Mucosa of rectum (tissue), 2 donors: ENCODE data around the gene ANKRD37.
A peak's percentile ranks its signal among the peaks of the same experiment; 100 is the strongest.

Experiments
- H3K27ac ChIP-seq, 2 donors: one replicate each; pipeline ENCODE4 v1.7.0; 2013; ENCODE audit warnings: inconsistent platforms in 2 of 2, low read depth in 2 of 2, low read length in 2 of 2
- H3K27me3 ChIP-seq, 2 donors: one replicate each; pipeline ENCODE4 v1.7.0; 2013; ENCODE audit warnings: low read length in 2 of 2; ENCODE audit not compliant: control insufficient read depth in 2 of 2, insufficient read depth in 2 of 2
- H3K36me3 ChIP-seq, 2 donors: one replicate each; pipeline ENCODE4 v1.7.0; 2013; ENCODE audit warnings: low read length in 2 of 2; ENCODE audit not compliant: control insufficient read depth in 2 of 2, insufficient read depth in 2 of 2
- H3K4me1 ChIP-seq, 2 donors: one replicate each; pipeline ENCODE4 v1.7.0; 2013; ENCODE audit warnings: low read length in 2 of 2, mild to moderate bottlenecking in 1 of 2; ENCODE audit not compliant: control insufficient read depth in 2 of 2, insufficient read depth in 2 of 2
- H3K4me3 ChIP-seq, 2 donors: one replicate each; pipeline ENCODE4 v1.7.0; 2013; ENCODE audit warnings: low read length in 2 of 2
- H3K9ac ChIP-seq, 2 donors: one replicate each; pipeline ENCODE4 v1.7.0; 2013; ENCODE audit warnings: low read length in 2 of 2, low read depth in 1 of 2, mild to moderate bottlenecking in 1 of 2
- H3K9me3 ChIP-seq, 2 donors: one replicate each; pipeline ENCODE4 v1.7.0; 2013; ENCODE audit warnings: low read length in 2 of 2; ENCODE audit not compliant: control insufficient read depth in 2 of 2
- donor health status: healthy.
- donor health status: Normal muscosa, but diverticular disease.

ANKRD37 gene

DNA sequence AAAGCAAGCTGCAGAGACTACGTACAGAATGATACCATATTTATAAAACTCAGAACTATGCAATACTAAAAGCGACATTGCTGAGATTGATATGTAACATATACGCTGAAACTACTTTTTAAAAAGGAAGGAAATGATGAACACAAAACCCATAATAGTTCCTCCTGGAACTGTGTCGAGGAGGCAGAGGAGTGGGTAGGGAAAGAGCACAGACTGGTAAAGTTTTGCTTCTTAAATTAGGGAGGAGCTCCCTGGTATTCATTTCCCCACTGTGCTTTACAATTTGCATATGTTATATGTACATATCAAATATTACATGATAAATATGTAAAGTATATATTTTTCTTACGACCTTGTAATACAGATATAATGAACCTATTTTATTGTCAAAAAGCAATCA is 15.2 kb downstream of the ANKRD37 start:
- H3K4me1 ChIP-seq = peaks cover 0 to 3% of the 10 kb centered on the region in 2 donors
- H3K27ac ChIP-seq = no peak overlapping the region
- no peaks in the 10 kb centered on the region for H3K27me3 ChIP-seq
- H3K36me3 ChIP-seq = peaks cover 39 to 42% of the 10 kb centered on the region in 2 donors
- no peaks in the 10 kb centered on the region for H3K9me3 ChIP-seq
- H3K4me3 ChIP-seq = no peak overlapping the region
- no peak overlapping the region for H3K9ac ChIP-seq

DNA sequence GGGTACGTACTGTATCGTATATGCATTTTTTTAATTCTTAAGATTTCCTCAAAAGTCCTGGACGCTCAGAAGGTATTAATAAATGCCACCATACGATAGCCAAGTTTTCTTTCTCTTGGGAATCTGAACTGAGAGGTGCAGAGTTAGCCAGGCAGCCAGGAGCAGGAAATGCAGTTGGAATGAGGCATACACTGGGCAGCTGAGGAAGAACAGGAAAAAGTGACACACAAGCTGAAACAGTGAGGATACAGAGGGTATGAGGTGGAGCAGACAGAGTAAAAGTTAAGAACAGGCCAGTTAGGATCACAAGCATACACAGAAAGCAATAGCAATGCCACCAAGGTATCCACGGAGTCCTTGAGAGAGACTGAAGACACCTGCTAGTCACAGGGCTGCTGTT is 15.8 kb downstream of the ANKRD37 start:
- H3K4me1 ChIP-seq = peaks cover 0 to 3% of the 10 kb centered on the region in 2 donors
- no peak overlapping the region for H3K27ac ChIP-seq
- peaks cover 43 to 47% of the 10 kb centered on the region in 2 donors for H3K36me3 ChIP-seq
- H3K9ac ChIP-seq = no peak overlapping the region
- no peaks in the 10 kb centered on the region for H3K9me3 ChIP-seq
- H3K27me3 ChIP-seq = no peaks in the 10 kb centered on the region
- no peak overlapping the region for H3K4me3 ChIP-seq

GRCh38 chr4:185416955-185417354 is 20.3 kb downstream of the ANKRD37 start:
- no peak overlapping the region for H3K27ac ChIP-seq
- H3K9ac ChIP-seq = no peak overlapping the region
- no peaks in the 10 kb centered on the region for H3K27me3 ChIP-seq
- peaks cover 32 to 38% of the 10 kb centered on the region in 2 donors for H3K36me3 ChIP-seq
- no peaks in the 10 kb centered on the region for H3K4me1 ChIP-seq
- H3K9me3 ChIP-seq = no peaks in the 10 kb centered on the region
- no peak overlapping the region for H3K4me3 ChIP-seq

- Histone ChIP-seq H3K4me3 (no peak overlapping the region), H3K27me3 (no peaks in the 10 kb centered on the region), H3K9ac (no peak overlapping the region), H3K36me3 (peaks cover 11 to 12% of the 10 kb centered on the region in 2 donors), H3K27ac (no peak overlapping the region), H3K4me1 (peaks cover 9 to 12% of the 10 kb centered on the region in 2 donors), H3K9me3 (no peaks in the 10 kb centered on the region)
Observed at GRCh38 chr4:185421366-185422124, 24.9 kb downstream of the ANKRD37 start.

- peak overlapping the region; percentile 90 to 99 for H3K9ac ChIP-seq
- H3K4me1 ChIP-seq = peaks cover 9 to 12% of the 10 kb centered on the region in 2 donors
- no peaks in the 10 kb centered on the region for H3K9me3 ChIP-seq
- H3K4me3 ChIP-seq = peak overlapping the region; percentile 91 to 96
- no peaks in the 10 kb centered on the region for H3K27me3 ChIP-seq
- peak overlapping the region; percentile 88 to 95 for H3K27ac ChIP-seq
- H3K36me3 ChIP-seq = peaks cover 0 to 5% of the 10 kb centered on the region in 2 donors
Observed at GRCh38 chr4:185424905-185425646, 28.4 kb downstream of the ANKRD37 start.

DNA sequence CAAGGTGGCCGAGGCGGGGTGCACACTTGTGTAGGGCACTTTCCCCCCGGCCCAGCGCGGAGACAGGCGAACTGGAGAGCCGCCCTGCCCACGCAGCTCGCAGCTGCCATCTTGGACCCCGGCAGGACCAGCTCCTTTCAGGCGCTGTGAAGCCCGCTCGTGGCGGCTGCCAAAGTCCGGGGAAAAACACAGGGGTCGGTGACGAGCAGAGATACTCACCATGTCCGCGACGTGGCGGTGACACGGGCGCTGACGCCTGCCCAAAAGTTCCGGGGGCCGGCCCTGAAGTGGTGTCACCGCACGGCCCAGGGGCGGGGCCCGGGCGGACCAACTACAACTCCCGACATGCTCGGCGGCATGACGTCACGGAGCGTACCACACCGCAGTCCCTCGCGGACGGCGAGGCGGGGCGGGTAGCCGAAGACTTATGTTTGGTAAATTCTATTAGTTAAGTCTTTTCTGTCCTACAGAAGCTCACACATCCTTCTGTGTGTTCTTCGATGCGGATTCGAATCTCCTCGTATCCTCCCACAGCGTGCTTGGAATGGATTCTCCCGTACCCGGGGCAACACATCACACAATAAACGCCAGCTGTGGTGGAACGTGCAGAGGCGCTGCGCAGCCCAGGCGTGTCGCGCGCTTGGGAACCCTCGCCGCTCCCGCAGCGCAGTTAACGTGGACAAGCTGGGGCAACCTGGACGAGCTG is 29.2 kb downstream of the ANKRD37 start, which contains the start of gene UFSP2:
TSS of gene UFSP2 (minus strand) at position 318 of the 706 bp plus-strand sequence. CDS start at position 222, 96 bp downstream.
- Histone ChIP-seq H3K36me3 (peaks cover 0 to 5% of the 10 kb centered on the region in 2 donors), H3K4me1 (peaks cover 9 to 12% of the 10 kb centered on the region in 2 donors)

GRCh38 chr4:185426960-185427688 is 30.5 kb downstream of the ANKRD37 start:
- Histone ChIP-seq H3K4me1 (peaks cover 9 to 12% of the 10 kb centered on the region in 2 donors), H3K36me3 (peaks cover 0 to 1% of the 10 kb centered on the region in 2 donors), H3K9me3 (no peaks in the 10 kb centered on the region), H3K27me3 (no peaks in the 10 kb centered on the region), H3K4me3 (no peak overlapping the region), H3K9ac (no peak overlapping the region), H3K27ac (no peak overlapping the region)

More for the DNA sequence above, 29.2 kb downstream of the ANKRD37 start, which contains the start of gene UFSP2:
- H3K9me3 ChIP-seq = no peaks in the 10 kb centered on the region
- no peaks in the 10 kb centered on the region for H3K27me3 ChIP-seq
- peak within 1 kb of the TSS; percentile 90 to 99 for H3K9ac ChIP-seq
- H3K4me3 ChIP-seq = peak within 1 kb of the TSS; percentile 91 to 96
- H3K27ac ChIP-seq = peak within 1 kb of the TSS; percentile 88 to 95

- Histone ChIP-seq H3K9ac (no peak overlapping the region), H3K27me3 (no peaks in the 10 kb centered on the region), H3K4me3 (no peak overlapping the region), H3K36me3 (no peaks in the 10 kb centered on the region), H3K4me1 (peaks cover 8 to 11% of the 10 kb centered on the region in 2 donors), H3K27ac (no peak overlapping the region), H3K9me3 (no peaks in the 10 kb centered on the region)
Observed at GRCh38 chr4:185429660-185430059, 33.0 kb downstream of the ANKRD37 start.

GRCh38 chr4:185435466-185435865 is 38.8 kb downstream of the ANKRD37 start:
- Histone ChIP-seq H3K27me3 (no peaks in the 10 kb centered on the region), H3K4me3 (no peak overlapping the region), H3K36me3 (no peaks in the 10 kb centered on the region), H3K27ac (no peak overlapping the region), H3K9me3 (no peaks in the 10 kb centered on the region), H3K4me1 (no peaks in the 10 kb centered on the region), H3K9ac (no peak overlapping the region)
